Measurements from ENCODE around the gene PSD2. TPM values are rescaled to one million over a fixed set of nuclear protein-coding genes. Genes with fewer than 3 reads are reported as not detected.

The PSD2 gene
- total and polyA plus RNA-seq, 2 of the 13 experiments (the other 11 are each of a cell fraction or from before 2014, with no cell fraction given): 0.07 TPM; not detected in 1

- WGBS (ENCODE audit: low lambda C conversion rate): 8% methylated on average over 9 of the region's 9 CpGs
- H3K27me3 ChIP-seq (ENCODE audit: control insufficient read depth in 1 of 2, insufficient read depth in 2 of 2, low read length in 2 of 2): peaks cover 3 to 38% of the 10 kb centered on the region in 2 experiments; a peak in 3 of 5 replicates
- no peaks in the 10 kb centered on the region for H3K36me3 ChIP-seq (replicated peaks in 1 of 2; ENCODE audit: control insufficient read depth in 1 of 2, insufficient read depth in 2 of 2, low read length in 2 of 2)
- intact Hi-C loops (cut with micrococcal nuclease; ENCODE audit: unreplicated experiment) (no loop called here), in situ Hi-C loops (cut with HindIII; ENCODE audit: extremely low pct_ligation_motif_present, low pct_unique_long_range_greater_than_20kb) (no loop called here)
- TF ChIP-seq ZNF891 (CRISPR knock-in tag; IDR thresholded peaks at IDR 0.05) (no peak), DMAP1 (CRISPR knock-in tag; IDR thresholded peaks at IDR 0.05) (no peak), ZNF737 (CRISPR knock-in tag; IDR thresholded peaks at IDR 0.05; ENCODE audit: borderline replicate concordance) (no peak), ZNF468 (CRISPR knock-in tag; IDR thresholded peaks at IDR 0.05) (no peak), ZBTB43 (CRISPR knock-in tag; conservative IDR thresholded peaks at IDR 0.05) (no peak), ZFAT (CRISPR knock-in tag; conservative IDR thresholded peaks at IDR 0.05) (no peak), NONO (IDR thresholded peaks at IDR 0.05) (no peak), NONO (CRISPR knock-in tag; conservative IDR thresholded peaks at IDR 0.05) (no peak), SUZ12 (IDR thresholded peaks at IDR 0.05; ENCODE audit: low read depth, low read length) (no peak), ZNF441 (CRISPR knock-in tag; IDR thresholded peaks at IDR 0.05; ENCODE audit: borderline replicate concordance) (no peak), ATF1 (CRISPR knock-in tag; IDR thresholded peaks at IDR 0.05) (no peak), ZNF629 (CRISPR knock-in tag; conservative IDR thresholded peaks at IDR 0.05) (no peak), SMAD3 (CRISPR knock-in tag; IDR thresholded peaks at IDR 0.05) (no peak)
- no peaks in the 10 kb centered on the region for H4K20me1 ChIP-seq (ENCODE audit: insufficient read depth, low read length)
- ATAC-seq (no peak), DNase-seq (ENCODE audit: low spot score) (no peak), FAIRE-seq (no peak)
- H2AFZ ChIP-seq (ENCODE audit: low read length): no peak overlapping the region
- CTCF ChIA-PET (ENCODE audit: low intra/inter-chr PET ratio, low total read pairs): no interaction called here
- H3K4me3 ChIP-seq (replicated peaks in 1 of 3; ENCODE audit: insufficient read depth in 1 of 3, low read depth in 2 of 3, low read length in 3 of 3): no peak overlapping the region
- no peaks in the 10 kb centered on the region for H3K9me3 ChIP-seq (ENCODE audit: low read length)
- H3K9ac ChIP-seq (ENCODE audit: insufficient read depth, low read depth, low read length): no peak overlapping the region
- POLR2A ChIA-PET: no interaction called here
- H3K79me2 ChIP-seq (ENCODE audit: insufficient read depth, low read length): no peaks in the 10 kb centered on the region
- no TSS peak for BruUV-seq (replicated peaks)
- H3K27ac ChIP-seq (ENCODE audit: extremely low read length, insufficient read depth, low read length): no peak overlapping the region
- H3K4me2 ChIP-seq (ENCODE audit: low read depth, low read length): no peak overlapping the region
- H3K4me1 ChIP-seq (ENCODE audit: insufficient read depth, low read length): no peaks in the 10 kb centered on the region
These were observed 76.0 kb downstream of the PSD2 start for GRCh38 chr5:139871614-139872013.

Measured in HepG2 (cell line).